OCI-LY3 (cell line): ENCODE data around the gene SUV39H1.
"Not testable (repeated sequence)": the region's sequence is repeated elsewhere in the genome, so short reads cannot be mapped to it uniquely, and the experiment has no call there.

Experiments used
- H2AFZ ChIP-seq: fragments of 200-600, 300-600 bp; shearing (Covaris generic); 2 replicates; pipeline ENCODE4 v1.6.0; 2014; ENCODE audit warnings: antibody characterized with exemption, low read depth, low read length
- H3K27ac ChIP-seq: fragments of 200-600, 300-600 bp; sonication (generic); 2 replicates; pipeline ENCODE4 v1.5.1; 2014; ENCODE audit warnings: mild to moderate bottlenecking, low read length, moderate library complexity, mixed read lengths
- H3K27me3 ChIP-seq: fragments of 200-600, 300-600 bp; sonication (generic); 2 replicates; pipeline ENCODE4 v1.6.1; 2014; ENCODE audit warnings: low read depth, low read length, mixed read lengths
- H3K36me3 ChIP-seq: fragments of 200-600, 300-600 bp; sonication (generic); replicated peaks from 2 replicates; pipeline ENCODE3; 2014; ENCODE audit warnings: low read depth, low read length, mixed read lengths
- H3K4me1 ChIP-seq: fragments of 300-600, 200-600 bp; sonication (generic); 2 replicates; pipeline ENCODE4 v1.6.1; 2014; ENCODE audit warnings: low read length, mixed read lengths
- H3K4me2 ChIP-seq: fragments of 200-600, 300-600 bp; sonication (generic); 2 replicates; pipeline ENCODE4 v1.6.1; 2014; ENCODE audit warnings: low read length, mixed read lengths
- H3K4me3 ChIP-seq: fragments of 300-600, 200-600 bp; sonication (generic); 2 replicates; pipeline ENCODE4 v1.5.1; 2014; ENCODE audit warnings: antibody characterized with exemption, mild to moderate bottlenecking, low read length, moderate library complexity
- H3K79me2 ChIP-seq: fragments of 300-600, 200-600 bp; shearing (Covaris generic); 2 replicates; pipeline ENCODE4 v1.6.1; 2014; ENCODE audit warnings: mild to moderate bottlenecking, low read length, mixed read lengths
- H3K9ac ChIP-seq: fragments of 300-600, 200-600 bp; shearing (Covaris generic); 2 replicates; pipeline ENCODE4 v1.6.0; 2014; ENCODE audit warnings: mild to moderate bottlenecking, low read length, moderate library complexity
- H3K9me3 ChIP-seq: fragments of 200-600, 300-600 bp; shearing (Covaris generic); 2 replicates; pipeline ENCODE4 v1.6.1; 2014; ENCODE audit warnings: low read length, mixed read lengths; ENCODE audit not compliant: insufficient read depth
- H4K20me1 ChIP-seq: fragments of 200-600, 300-600 bp; sonication (generic); 2 replicates; pipeline ENCODE4 v1.6.1; 2016; ENCODE audit warnings: low read length, mixed read lengths; ENCODE audit not compliant: insufficient read depth
- EZH2phosphoT487 ChIP-seq: fragments of 200-600 bp; shearing (Covaris generic); IDR thresholded peaks from 2 replicates; pipeline ENCODE4 v1.6.1; 2018; ENCODE audit warnings: antibody characterized with exemption, mixed run types, low read depth
- TF ChIP-seq, protein P1 (sequence below): fragments of 200-600, 300-600 bp; sonication (generic); IDR thresholded peaks from 2 replicates; pipeline ENCODE4 v1.5.1; 2014; ENCODE audit warnings: antibody characterized with exemption, low read length, low read depth

The SUV39H1 gene

DNA sequence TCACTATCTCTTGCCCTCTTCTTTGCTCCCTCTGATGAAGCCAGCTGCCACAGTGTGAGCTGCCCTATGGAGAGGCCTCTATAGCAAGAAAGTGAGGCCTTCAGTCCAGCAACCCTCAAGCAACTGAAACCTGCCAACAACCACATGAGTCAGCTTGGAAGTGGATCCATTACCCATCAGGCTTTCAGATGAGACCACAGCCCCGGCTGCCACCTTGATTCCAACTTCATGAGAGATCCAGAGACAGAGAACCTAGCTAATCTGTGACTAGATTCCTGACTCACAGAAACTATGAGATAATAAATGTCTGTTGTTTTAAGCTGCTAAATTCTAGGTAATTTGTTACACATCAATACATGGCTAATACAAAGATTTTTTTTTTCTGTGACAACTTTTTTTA is 33.3 kb upstream of the SUV39H1 start:
- H3K36me3 ChIP-seq: no peaks in the 10 kb centered on the region
- TF ChIP-seq, protein P1, sequence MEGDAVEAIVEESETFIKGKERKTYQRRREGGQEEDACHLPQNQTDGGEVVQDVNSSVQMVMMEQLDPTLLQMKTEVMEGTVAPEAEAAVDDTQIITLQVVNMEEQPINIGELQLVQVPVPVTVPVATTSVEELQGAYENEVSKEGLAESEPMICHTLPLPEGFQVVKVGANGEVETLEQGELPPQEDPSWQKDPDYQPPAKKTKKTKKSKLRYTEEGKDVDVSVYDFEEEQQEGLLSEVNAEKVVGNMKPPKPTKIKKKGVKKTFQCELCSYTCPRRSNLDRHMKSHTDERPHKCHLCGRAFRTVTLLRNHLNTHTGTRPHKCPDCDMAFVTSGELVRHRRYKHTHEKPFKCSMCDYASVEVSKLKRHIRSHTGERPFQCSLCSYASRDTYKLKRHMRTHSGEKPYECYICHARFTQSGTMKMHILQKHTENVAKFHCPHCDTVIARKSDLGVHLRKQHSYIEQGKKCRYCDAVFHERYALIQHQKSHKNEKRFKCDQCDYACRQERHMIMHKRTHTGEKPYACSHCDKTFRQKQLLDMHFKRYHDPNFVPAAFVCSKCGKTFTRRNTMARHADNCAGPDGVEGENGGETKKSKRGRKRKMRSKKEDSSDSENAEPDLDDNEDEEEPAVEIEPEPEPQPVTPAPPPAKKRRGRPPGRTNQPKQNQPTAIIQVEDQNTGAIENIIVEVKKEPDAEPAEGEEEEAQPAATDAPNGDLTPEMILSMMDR: no peak
- no peak for TF ChIP-seq EZH2phosphoT487
- no peak overlapping the region for H3K4me2 ChIP-seq
- H3K4me1 ChIP-seq: peaks cover 7% of the 10 kb centered on the region
- H4K20me1 ChIP-seq: no peaks in the 10 kb centered on the region
- H3K4me3 ChIP-seq: no peak overlapping the region
- no peaks in the 10 kb centered on the region for H3K79me2 ChIP-seq
- no peaks in the 10 kb centered on the region for H3K9me3 ChIP-seq
- no peak overlapping the region for H3K27ac ChIP-seq
- H3K9ac ChIP-seq: no peak overlapping the region
- no peaks in the 10 kb centered on the region for H3K27me3 ChIP-seq
- H2AFZ ChIP-seq: no peak overlapping the region

DNA sequence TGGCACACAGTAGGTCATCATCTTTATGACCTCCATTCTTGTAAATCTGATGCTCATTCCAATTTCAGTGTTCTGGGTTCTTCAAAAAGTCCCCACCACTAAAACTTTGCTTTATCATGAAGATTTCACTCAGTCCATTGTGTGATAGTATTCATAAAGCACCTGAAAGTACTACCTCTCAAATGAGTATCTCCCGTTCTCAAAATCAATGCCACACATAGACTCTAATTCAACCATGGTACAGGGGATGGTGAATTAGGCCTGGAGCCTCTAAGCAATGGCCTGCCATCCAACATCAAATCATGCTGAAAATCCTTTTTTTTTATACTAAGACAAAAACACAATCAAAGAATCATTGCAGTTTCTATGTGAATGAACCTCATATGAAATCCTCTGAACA is 32.4 kb upstream of the SUV39H1 start:
- Histone ChIP-seq H3K79me2 (no peaks in the 10 kb centered on the region), H3K36me3 (no peaks in the 10 kb centered on the region), H3K27me3 (no peaks in the 10 kb centered on the region), H3K9me3 (no peaks in the 10 kb centered on the region), H2AFZ (no peak overlapping the region), H3K9ac (no peak overlapping the region), H3K27ac (peak overlapping the region; percentile 42), H3K4me1 (peaks cover 7% of the 10 kb centered on the region), H3K4me2 (0 out of 2 replicates have a peak overlapping the region, but pooled peaks have one; percentile 28), H4K20me1 (no peaks in the 10 kb centered on the region), H3K4me3 (no peak overlapping the region)
- TF ChIP-seq EZH2phosphoT487: no peak

DNA sequence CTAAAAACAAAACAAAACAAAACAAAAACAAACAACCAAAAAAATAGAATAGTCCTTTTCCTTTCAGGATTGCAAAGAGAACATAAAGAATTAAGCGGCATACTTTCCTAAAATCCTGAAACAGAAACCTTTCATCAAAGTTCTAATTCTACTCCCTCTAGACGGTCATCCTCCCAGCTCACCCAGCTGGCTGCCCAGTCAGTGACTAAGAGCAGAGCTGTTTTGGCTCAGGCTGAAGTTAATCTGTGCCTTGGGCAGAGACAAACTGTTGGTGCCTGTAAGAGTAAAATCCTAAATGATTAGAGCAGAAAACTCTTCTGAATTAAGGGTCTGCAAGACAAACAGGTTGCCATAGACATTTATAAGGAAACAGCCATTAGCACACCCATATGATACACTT is 30.5 kb upstream of the SUV39H1 start:
- no peak overlapping the region for H3K4me2 ChIP-seq
- no peaks in the 10 kb centered on the region for H3K36me3 ChIP-seq
- no peaks in the 10 kb centered on the region for H3K27me3 ChIP-seq
- no peak for TF ChIP-seq EZH2phosphoT487
- TF ChIP-seq, protein P1: no peak
- H3K9me3 ChIP-seq: no peaks in the 10 kb centered on the region
- H4K20me1 ChIP-seq: no peaks in the 10 kb centered on the region
- H3K4me1 ChIP-seq: peaks cover 7% of the 10 kb centered on the region
- H2AFZ ChIP-seq: no peak overlapping the region
- no peaks in the 10 kb centered on the region for H3K79me2 ChIP-seq
- no peak overlapping the region for H3K4me3 ChIP-seq
- no peak overlapping the region for H3K27ac ChIP-seq
- no peak overlapping the region for H3K9ac ChIP-seq

DNA sequence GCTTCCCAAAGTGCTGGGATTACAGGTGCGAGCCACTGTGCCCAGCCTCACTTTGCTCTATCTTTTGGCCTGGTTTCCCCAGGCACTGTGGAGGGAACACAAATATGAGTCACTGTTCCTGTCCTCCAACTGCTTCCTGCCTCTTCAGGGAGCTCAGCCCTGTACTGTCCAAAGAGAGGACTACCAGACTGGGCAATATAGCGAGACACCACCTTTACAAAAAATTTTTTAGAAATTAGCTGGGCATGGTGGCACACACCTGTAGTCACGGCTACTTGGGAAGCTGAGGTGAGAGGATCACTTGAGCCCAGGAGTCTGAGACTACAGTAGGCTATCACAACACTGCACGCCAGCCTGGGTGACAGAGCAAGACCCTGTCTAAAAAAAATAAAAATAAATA is 29.9 kb upstream of the SUV39H1 start:
- no peaks in the 10 kb centered on the region for H3K9me3 ChIP-seq
- no peaks in the 10 kb centered on the region for H4K20me1 ChIP-seq
- H3K9ac ChIP-seq: no peak overlapping the region
- H3K4me1 ChIP-seq: peaks cover 7% of the 10 kb centered on the region
- no peak overlapping the region for H3K27ac ChIP-seq
- H3K4me3 ChIP-seq: no peak overlapping the region
- no peak overlapping the region for H3K4me2 ChIP-seq
- H3K79me2 ChIP-seq: no peaks in the 10 kb centered on the region
- H3K27me3 ChIP-seq: no peaks in the 10 kb centered on the region
- H2AFZ ChIP-seq: no peak overlapping the region
- no peaks in the 10 kb centered on the region for H3K36me3 ChIP-seq
- TF ChIP-seq EZH2phosphoT487: no peak
- TF ChIP-seq, protein P1: no peak

DNA sequence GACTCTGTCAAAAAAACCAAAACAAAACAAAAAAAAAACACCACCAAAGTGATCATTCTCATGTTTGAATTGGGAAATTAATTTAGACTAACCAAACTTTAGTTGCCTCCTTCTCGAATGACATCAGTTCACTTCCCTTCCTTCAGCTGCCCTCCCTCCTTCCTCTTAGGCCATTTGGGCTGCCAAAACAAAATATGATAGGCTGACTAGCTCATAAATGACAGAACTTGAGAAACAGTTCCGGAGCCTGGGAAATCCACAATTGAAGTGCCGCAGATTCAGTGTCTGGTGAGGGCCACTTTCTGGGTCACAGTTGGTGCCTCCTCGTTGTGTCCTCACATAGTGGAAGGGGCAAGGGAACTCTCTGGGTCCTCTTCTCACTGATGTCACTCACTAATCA is 29.0 kb upstream of the SUV39H1 start:
- no peak overlapping the region for H3K4me2 ChIP-seq
- no peaks in the 10 kb centered on the region for H3K27me3 ChIP-seq
- no peaks in the 10 kb centered on the region for H3K79me2 ChIP-seq
- H3K27ac ChIP-seq: no peak overlapping the region
- H3K9ac ChIP-seq: no peak overlapping the region
- no peak overlapping the region for H2AFZ ChIP-seq
- no peaks in the 10 kb centered on the region for H3K9me3 ChIP-seq
- H3K36me3 ChIP-seq: no peaks in the 10 kb centered on the region
- TF ChIP-seq EZH2phosphoT487: no peak
- TF ChIP-seq, protein P1: no peak
- no peaks in the 10 kb centered on the region for H4K20me1 ChIP-seq
- H3K4me3 ChIP-seq: no peak overlapping the region
- H3K4me1 ChIP-seq: peaks cover 7% of the 10 kb centered on the region

DNA sequence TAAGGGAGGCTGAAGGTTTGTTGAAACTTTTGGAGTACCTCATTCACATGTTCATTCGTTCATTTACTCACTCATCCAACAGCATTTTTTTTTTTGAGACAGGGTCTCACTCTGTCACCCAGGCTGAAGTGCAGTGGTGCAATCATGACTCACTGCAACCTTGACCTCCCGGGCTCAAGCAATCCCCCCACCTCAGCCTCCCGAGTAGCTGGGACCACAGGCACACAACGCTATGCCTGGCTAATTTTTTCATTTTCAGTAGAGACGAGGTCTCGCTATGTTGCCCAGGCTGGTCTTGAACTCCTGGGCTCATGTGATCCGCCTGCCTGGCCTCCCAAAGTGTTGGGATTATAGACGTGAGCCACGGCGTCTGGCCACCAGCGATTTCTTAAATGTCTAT is 28.3 kb upstream of the SUV39H1 start:
- not testable (repeated sequence) for H3K4me1 ChIP-seq, H3K79me2 ChIP-seq, H3K9ac ChIP-seq, H3K27me3 ChIP-seq, H3K9me3 ChIP-seq, H3K36me3 ChIP-seq, H4K20me1 ChIP-seq, H3K4me3 ChIP-seq, H2AFZ ChIP-seq, H3K27ac ChIP-seq, H3K4me2 ChIP-seq
